Caki2 (cell line): ENCODE data around the gene NFIA. TPM values are rescaled to one million over a fixed set of nuclear protein-coding genes. Genes with fewer than 3 reads are reported as not detected.
"Not testable (repeated sequence)": the region's sequence is repeated elsewhere in the genome, so short reads cannot be mapped to it uniquely, and the experiment has no call there.

Experiments used
- DNase-seq: peaks from one replicate; pipeline ENCODE4 v3.0.0-alpha.2; 2015; ENCODE audit warnings: low read depth
- in situ Hi-C: cut with HindIII; loops from 2 replicates; pipeline ENCODE4 v1.10.0; 2016; ENCODE audit warnings: low sequenced_read_pairs, low pct_unique_long_range_greater_than_20kb, mixed read lengths
- total RNA-seq: library from RNA; depleted of rRNA; stranded (reverse); fragments of >200 nt; shearing (Covaris generic); gene quantifications from 2 replicates; pipeline ENCODE4 v1.2.3, GENCODE V29; 2014; ENCODE audit warnings: low replicate concordance

Gene NFIA
- total RNA-seq, 1 experiment from 2014 or later = 8.7 TPM

DNA sequence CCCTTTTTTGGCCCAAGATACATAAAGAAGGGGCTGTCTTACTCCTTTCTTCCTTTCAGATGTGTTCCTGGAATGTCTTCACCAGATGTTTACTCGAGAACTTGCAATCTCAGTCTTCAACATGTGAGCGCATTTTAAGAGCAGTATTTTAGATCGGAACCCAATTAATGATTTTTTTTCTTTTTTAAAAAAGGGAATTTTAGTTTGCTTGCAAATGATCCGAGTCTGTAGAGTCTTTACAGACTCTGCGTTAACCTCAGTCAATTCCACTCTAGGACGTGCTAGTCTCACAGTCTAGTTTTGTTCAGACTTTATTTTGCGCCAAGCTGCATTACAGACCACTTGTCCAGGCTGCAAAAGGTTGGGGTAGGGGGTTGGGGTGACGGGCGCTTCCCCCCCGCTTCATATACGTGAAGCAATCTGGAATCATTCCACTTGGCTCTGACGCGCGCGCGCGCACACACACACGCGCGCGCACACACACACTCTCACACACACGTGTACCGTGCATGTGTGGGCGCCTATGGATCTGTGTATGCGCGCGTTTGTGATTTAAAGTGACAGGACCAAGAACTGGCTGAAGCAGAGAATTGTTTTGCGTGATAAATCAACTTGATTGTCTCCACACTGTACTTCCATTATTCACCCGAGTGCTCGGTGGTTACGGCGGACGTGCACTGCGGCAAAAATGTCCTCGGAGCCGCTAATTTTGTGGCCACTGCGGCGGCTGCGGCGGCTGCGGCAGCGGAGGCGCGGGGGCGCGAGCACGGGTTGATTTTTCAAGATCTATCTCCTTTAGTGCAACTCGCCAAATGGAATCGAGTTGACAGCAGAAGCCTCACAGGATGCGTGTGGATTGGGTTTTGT, 25.6 kb upstream of the NFIA start:
- DNase-seq = peak; percentile 46
- in situ Hi-C loops = no loop called here

DNA sequence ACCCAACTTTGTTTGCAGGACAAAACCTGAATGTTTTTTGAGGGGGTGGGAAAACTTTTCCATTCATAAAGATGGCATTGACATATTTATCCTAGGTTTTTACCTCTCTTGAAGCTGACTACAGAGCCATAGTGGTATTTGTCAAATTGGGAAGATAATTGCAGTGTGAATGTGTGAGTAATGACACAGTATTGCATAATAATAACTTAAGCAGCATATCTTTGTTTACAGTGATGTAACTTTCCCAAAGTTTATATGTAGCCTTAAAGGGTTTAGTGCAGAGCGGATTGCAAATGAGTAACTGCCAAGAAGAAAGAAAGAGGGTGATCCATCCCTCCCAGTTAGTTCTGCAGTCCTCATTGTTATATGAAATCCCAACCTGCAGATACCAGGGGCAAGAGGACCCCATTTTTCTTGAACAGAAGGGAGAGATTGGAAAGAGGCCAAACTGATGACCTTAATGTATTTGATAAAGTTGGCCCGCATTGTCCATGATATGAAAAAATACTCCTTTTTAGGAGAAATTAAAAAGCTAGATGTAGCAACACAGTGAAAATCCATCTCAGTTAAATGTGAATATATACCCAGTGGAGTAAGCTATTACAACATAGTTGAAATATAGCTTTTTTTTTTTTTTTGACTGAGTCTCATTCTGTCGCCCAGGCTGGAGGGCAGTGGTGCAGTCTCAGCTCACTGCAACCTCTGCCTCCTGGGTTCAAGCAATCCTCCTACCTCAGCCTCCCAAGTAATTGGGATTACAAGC, 23.7 kb upstream of the NFIA start:
- in situ Hi-C loops = no loop called here
- DNase-seq = no peak

DNA sequence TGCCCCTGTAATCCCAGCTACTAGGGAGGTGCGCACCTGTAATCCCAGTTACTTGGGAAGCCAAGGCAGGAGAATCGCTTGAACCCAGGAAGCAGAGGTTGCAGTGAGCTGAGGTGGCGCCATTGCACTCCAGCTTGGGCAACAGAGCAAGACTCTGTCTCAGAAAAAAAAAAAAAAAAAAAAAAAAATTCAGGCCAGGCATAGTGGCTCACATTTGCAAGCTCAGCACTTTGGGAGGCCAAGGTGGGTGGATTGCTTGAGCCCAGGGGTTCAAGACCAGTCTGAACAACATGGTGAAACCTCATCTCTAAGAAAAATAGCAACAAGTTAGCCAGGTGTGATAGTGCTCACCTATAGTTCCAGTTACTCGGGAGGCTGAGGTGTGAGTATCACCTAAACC, 20.8 kb upstream of the NFIA start:
- DNase-seq, in situ Hi-C loops: not testable (repeated sequence)

DNA sequence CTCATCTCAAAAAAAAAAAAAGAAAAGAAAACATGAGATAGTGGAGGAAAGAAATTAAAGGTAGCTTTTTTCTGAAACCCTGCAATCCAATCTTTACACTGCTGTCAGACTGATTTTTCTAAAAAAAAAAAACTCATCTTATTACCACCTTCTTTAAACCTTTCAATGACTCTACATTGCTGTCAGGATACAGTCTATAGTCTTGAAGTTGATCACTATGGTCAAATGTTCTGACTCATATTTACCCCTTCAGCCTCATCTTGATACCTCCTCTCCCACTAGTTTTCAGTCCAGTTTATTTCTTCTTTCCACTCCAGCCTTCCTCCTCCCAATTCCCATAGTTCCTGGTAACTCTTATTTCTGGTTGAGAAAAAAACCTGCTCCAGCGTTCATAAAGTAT, 17.7 kb upstream of the NFIA start:
- in situ Hi-C loops = no loop called here

DNA sequence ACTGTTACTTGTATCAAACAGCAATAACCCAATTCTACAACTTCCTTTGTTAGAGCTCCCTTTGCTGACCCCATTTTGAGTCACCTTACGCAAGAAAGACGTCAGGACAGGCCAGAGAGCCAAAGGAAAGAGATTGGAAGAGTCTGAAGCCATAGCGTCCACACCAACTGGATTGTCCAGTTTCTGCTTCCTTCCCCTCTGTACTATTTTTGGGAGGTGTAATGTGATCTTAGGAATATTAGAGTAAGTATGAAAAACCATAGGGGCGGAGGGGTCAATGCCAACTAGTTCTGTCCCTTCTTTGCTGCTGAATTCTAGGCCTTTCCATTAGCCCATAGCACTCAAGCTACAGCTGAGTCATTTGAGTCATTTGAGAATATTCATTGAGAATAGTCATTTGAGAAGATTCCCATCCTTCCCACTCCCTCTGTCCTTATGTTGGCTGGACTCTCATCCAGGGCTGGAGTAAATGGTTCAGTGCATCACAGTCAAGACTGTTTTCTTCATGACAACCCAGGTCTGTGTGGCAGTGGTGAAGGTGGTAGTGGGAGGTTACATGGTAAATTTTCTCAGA, 14.8 kb upstream of the NFIA start:
- in situ Hi-C loops = no loop called here
- DNase-seq = no peak

More for the DNA sequence above, 17.7 kb upstream of the NFIA start:
- DNase-seq = no peak

DNA sequence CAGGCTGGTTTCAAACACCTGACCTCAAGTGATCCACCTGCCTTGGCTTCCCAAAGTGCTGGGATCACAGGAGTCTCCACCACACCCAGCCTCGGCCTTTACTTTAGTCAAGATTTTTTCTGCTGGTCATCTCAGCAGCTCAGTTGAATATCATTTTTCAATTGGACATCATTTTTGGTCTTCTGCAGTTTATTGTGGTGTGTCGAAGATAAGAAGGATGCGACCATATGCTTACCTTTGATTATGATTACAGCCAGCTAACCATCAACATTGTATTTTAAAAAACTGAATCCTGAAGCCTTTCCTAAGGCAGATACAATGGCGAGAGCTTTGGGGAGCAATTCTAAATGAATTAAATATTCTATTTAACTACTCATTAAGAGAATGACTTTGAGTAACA, 12.3 kb upstream of the NFIA start:
- DNase-seq = no peak
- in situ Hi-C loops = no loop called here

DNA sequence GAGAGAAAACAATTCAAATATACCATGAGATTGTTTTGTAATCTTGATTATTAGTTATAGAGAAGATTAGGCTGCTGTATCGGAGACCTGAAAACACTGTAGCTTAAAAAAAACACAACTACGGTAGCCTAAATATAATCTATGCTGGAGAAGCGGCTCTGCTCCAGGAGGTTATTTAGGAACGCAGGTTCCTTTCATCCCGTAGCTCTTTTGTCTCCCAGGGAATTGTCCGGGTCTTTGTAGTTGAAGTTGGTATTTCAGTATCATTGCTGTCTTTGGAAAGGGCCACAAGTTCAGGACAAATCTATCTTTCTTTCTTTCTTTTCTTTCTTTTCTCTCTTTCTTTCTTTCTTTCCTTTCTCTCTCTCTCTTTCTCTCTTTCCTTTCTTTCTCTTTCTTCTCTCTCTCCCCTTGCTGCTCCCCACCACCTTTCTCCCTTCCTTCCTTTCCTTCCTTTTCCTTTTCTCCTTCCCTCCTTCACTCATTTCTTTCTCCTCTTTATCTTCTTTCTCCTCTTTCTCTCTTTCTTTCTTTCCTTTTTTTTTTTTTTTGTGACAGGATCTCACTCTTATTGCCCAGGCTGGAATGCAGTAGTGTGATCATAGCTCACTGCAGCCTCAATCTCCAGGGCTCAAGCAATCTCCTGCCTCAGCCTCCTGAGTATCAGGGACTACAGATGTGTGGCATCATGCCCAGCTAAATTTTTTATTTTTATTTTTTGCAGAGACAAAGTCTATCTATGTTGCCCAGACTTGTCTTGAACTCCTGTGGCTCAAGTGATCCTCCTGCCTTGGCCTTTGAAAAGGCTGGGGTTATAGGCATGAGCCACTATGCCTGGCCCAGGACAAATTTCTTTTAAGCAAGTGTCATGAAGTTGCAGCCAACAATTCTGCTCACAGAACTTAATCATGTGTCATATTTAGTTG, 10.9 kb upstream of the NFIA start:
- no peak for DNase-seq
- in situ Hi-C loops = no loop called here

DNA sequence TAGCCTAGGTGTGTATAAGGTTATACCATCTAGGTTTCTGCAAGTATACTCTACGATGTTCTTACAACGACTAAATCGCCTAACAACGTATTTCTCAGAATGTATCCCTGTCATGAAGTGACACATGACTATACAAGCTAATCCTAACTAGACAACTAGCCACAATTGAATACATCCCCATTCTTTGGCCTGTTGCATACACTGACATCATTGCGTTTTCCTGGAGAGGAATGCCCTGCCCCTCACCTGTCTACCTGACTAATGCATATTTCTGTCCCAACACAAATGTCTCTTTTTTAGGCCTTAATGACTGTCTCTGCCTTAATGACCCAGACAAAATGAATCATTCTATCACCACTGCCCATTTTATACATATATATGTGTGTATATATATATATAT, 8.5 kb upstream of the NFIA start:
- in situ Hi-C loops = no loop called here
- no peak for DNase-seq

DNA sequence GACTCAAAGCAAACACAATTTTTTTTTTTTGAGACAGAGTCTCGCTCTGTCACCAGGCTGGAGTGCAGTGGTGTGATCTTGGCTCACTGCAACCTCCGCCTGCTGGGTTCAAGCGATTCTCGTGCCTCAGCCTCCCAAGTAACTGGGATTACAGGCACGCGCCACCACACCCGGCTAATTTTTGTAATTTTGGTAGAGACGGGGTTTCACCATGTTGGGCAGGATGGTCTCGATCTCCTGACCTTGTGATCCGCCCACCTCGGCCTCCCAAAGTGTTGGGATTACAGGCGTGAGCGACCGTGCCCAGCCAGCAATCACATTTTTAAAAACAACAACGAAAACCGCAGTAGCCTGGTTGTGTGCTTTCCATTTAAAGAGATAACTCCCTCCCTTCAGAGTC, 6.5 kb upstream of the NFIA start:
- in situ Hi-C loops, DNase-seq: not testable (repeated sequence)

DNA sequence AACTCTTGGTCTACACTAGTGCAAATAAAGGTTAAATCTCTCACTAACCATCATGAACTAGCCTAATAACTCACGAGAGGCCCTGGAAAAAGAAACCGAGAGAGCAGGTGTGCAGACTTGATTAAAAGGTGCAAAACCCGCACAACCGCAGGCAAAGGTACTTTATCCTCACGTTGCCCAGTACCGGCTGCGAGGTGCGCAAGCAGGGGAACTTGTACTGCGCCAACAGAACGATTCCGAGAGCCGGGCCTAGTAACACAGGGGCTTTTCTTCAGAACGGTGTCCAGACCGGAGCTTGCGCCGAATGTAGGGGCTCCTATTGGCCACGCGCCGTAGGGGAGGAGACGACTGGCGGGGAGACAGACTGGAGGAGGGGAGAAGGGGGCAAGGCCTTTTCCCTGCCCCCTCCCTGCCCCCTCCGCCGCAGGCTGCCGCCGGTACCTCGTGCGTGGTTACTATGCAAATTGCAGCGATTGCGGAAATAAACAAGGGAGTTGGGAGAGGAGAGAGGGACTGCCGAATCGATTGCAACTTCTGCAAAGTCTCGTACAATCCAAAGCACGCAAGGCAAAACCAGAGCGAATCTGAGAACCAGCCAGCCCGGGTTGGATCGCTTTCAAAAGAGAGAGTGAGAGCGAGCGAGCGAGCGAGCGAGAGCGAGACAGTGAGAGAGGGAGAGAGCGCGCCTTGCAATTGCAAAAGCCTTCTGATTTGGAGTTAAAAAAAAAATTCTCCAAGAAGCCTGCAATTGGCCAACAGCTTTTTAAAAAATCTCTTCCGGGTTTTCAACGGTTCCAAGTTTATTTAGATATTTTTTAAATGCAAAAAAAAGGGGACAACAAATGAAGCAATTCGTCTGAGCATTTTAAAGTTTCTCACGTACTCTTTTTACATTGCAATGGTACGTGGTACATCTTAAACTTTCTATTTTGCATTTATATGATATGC, 5.4 kb upstream of the NFIA start:
- DNase-seq = peak; percentile 96
- in situ Hi-C loops = no loop called here

DNA sequence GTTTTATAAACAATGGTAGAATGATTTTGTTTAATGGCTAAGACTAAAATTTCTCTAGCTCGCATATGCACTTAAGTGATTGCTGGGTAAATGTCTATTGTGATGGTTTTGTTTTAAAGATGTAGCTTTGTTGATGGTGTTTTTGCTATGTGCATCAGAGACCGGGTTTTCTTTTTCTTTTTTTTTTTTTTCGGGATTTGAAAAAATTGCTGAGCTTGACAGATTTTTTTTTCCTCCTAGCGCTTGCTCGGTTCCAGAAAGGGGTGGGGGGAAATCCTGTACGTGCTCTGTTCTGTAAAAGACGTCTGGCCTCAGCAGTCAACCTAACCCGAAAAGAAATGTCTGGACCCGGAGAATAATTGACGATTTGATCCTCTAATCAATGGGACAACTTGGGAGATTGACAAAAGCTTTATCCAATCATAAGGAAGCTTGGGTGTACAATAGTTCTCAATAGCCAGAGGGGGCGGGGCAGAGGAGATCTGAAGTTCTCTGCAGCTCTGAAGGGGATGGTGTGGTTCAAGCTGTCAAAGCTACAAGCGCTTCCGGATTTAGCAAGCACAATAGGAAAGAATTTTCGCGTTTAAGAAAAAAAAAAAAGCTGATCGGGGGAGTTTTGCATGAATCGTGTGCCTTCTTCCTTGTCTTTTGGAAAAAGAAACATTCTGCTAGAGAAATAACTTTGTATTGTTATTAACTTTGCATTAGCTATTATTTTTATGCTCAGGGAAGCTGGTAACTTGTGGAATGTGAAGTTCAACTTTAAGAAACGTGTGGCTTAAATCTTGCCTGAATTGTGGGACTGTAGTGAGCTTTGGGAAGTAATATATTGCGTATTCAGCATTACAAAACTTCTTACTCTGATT, 4.5 kb upstream of the NFIA start:
- in situ Hi-C loops = no loop called here
- DNase-seq = peak; percentile 98

DNA sequence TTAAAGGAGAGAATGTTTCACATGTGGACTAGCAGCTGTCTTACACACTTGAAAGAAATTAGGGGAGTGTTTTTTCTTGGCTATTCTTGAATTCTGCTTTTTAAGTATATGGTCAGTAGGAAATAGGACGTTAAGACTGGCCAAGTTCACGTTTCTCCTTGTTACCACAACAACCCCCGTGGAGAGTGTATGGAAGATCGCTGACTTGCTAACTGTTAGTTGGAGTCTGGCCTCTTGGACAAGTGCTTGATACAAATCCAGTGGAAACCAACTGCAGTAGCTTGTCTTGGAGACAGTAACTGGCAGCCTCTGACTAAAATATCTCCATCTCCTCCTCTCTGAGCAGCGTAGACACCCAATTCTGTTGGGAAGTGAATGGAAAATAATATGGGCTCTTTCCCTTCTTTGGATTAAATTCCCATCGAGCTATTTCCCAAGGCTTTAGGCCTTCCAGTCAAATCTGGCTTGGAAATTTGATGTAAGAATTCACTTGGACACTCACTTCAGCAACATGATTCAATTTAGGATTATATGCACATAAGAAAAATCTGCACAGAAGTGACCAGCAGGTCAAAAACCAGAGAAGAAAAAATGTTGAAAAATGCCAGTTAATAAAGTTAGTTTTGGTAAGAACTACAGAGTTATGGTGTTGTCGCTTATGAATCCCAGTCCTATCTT, 3.6 kb upstream of the NFIA start:
- in situ Hi-C loops = no loop called here
- DNase-seq = no peak

DNA sequence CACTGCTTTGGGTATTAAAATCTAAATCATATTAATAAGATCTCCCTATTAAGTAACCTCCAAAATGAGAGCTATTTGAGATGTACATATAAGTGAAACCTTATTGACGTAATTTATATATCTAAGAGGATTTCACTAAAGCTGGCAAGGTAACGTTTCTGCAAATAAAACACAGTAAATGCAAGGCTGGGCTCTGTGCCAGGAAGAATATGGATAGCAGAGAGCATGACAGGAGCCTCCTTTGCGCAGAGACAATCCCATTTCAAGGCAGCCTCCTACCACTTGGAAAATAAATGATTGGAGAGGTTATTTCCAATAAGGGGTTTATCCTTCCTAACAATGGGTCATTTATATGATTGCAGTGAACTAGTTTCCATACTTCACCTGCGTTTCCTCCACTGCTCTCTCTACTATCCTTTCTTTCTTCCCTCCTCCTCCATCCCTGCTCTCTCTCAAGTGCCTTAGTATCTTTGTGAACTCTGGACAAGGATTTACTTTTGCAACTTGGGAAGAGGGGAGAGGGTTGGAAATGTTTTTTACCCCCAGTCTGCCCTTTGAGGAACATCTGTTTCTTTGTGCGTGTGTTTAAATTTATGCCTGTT, 3.0 kb upstream of the NFIA start:
- no peak for DNase-seq
- in situ Hi-C loops = no loop called here

DNA sequence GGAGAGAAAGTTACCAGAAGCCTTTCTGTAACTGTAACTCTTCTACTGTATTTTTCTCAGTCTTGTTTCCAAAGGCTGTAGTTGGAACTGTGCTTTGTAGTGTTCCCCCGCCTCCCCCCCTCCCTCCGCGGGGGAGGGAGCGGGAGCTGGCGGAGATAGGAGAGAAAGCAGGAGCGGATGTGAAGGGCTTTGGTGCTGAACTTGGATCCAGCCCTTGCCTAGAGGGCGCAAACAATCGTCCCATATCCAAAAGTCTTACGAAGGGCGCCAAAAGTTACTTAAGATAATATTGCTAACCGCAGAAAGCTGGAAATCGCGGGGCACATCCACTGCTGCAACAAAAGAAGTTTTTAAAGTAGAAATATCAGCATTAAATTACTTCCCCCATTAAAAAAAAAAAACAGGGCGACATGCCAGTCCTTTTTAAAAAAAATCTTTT, 2.4 kb upstream of the NFIA start:
- in situ Hi-C loops = no loop called here
- peak; percentile 80 for DNase-seq

DNA sequence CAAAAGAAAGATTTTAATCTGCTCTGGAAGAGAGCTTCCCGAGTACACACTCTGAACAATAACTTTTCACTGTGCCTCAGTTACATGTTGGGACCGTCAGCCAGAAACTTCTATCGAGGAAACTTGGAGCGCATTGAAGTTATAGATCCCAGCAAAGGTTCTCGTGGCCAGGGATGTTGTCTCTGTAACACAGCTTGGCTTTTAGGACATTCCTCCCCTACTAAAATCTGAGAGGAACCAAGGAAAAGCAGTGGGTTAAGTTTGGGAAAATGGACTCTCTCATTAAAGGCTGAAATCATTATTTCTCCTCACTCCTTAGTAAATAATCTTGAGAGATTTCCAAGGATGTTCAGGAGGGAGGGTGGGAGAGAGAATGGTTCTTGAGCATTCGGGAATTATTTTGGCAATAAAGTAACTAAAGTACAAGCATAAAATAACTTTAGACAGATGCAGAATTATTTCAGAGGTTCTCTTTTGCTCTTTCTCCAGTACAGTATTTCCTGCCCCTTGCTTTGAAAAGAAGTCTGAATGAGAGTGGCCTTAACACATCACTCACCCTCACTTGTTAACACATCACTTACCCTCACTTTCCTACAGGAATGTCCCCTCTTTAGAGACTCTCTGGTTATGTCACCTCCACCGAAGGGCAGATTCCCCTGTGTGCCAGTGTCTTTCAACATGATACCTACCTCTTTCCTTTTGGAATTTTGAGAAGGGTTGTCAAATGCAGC, 1.8 kb upstream of the NFIA start:
- peak; percentile 26 for DNase-seq
- in situ Hi-C loops = no loop called here
